ENCODE measurements around the gene IFIH1. TPM values are rescaled to one million over a fixed set of nuclear protein-coding genes. Genes with fewer than 3 reads are reported as not detected.

Gene IFIH1
- total and polyA plus RNA-seq, 2 of the 8 experiments (the other 6 are each of a cell fraction or from before 2014, with no cell fraction given) = 0.32 to 2.0 TPM

- Histone ChIP-seq H3K14ac (ENCODE audit: insufficient read length) (no peak overlapping the region), H3K4me3 (ENCODE audit: extremely low read depth in 1 of 4, insufficient read depth in 2 of 4, low read depth in 3 of 4, low read length in 4 of 4) (no peak overlapping the region), H3K23me2 (ENCODE audit: low read depth, low read length) (no peaks in the 10 kb centered on the region), H2AFZ (ENCODE audit: low read length) (no peak overlapping the region), H3K27me3 (replicated peaks in 1 of 4; ENCODE audit: control insufficient read depth in 3 of 4, extremely low read depth in 1 of 4, insufficient read depth in 3 of 4, low read length in 3 of 4) (peaks cover 0 to 1% (median 0%) of the 10 kb centered on the region in 4 experiments; a peak in 1 of 7 replicates), H3K4ac (replicated peaks; ENCODE audit: insufficient read length, low read depth, low read length) (no peak overlapping the region), H2BK5ac (ENCODE audit: low read depth, low read length) (no peak overlapping the region), H3K23ac (ENCODE audit: insufficient read length) (no peak overlapping the region), H3K18ac (ENCODE audit: extremely low read depth, low read length) (no peak overlapping the region), H3K27ac (ENCODE audit: low read depth, low read length) (no peak overlapping the region), H3K9ac (replicated peaks in 1 of 4; ENCODE audit: extremely low read depth in 1 of 4, low read depth in 3 of 4, low read length in 3 of 4) (no peak overlapping the region), H3K79me1 (ENCODE audit: low read depth, low read length) (no peaks in the 10 kb centered on the region), H4K5ac (ENCODE audit: insufficient read length, low read depth, low read length) (no peak overlapping the region), H3K79me2 (ENCODE audit: control insufficient read depth in 1 of 2, insufficient read depth in 2 of 2, low read length in 2 of 2) (no peaks in the 10 kb centered on the region), H2BK15ac (ENCODE audit: low read length) (no peak overlapping the region), H4K8ac (ENCODE audit: extremely low read depth, insufficient read depth, low read length) (no peak overlapping the region), H3K4me2 (ENCODE audit: insufficient read depth in 1 of 2, low read depth in 2 of 2, low read length in 2 of 2) (no peak overlapping the region), H2BK20ac (ENCODE audit: low read length) (no peak overlapping the region), H4K91ac (replicated peaks; ENCODE audit: insufficient read length, low read length) (no peak overlapping the region), H3K9me3 (ENCODE audit: insufficient read depth in 2 of 2, low read depth in 1 of 2, low read length in 1 of 2) (no peaks in the 10 kb centered on the region), H3K4me1 (replicated peaks in 1 of 4; ENCODE audit: control insufficient read depth in 3 of 4, insufficient read depth in 4 of 4, low read length in 3 of 4) (no peaks in the 10 kb centered on the region), H2BK12ac (ENCODE audit: low read depth, low read length) (no peak overlapping the region), H2AK5ac (ENCODE audit: low read depth, low read length) (no peak overlapping the region), H2BK120ac (replicated peaks; ENCODE audit: low read depth, low read length) (no peak overlapping the region), H3K56ac (replicated peaks; ENCODE audit: insufficient read length, low read depth, low read length) (no peak overlapping the region), H3K36me3 (ENCODE audit: control insufficient read depth in 2 of 4, insufficient read depth in 4 of 4, low read length in 3 of 4) (no peaks in the 10 kb centered on the region; a peak in 1 of 8 replicates), H4K20me1 (replicated peaks in 1 of 2; ENCODE audit: control insufficient read depth in 1 of 2, insufficient read depth in 2 of 2, low read length in 2 of 2) (no peaks in the 10 kb centered on the region)
- no peak for DNase-seq (ENCODE audit: low read depth in 1 of 2, low spot score in 2 of 2)
- 93% methylated on average over 2 of the region's 2 CpGs; no CpG with 5 or more reads in 1 of the 2 experiments for WGBS, 2 experiments (ENCODE audit: extremely low coverage in 1 of 2, insufficient coverage in 1 of 2, insufficient read length in 1 of 2, insufficient replicate concordance in 2 of 2, low coverage in 1 of 2, low lambda C conversion rate in 2 of 2, missing lambda C conversion rate in 1 of 2)
- FAIRE-seq = no peak
- CTCF ChIA-PET (ENCODE audit: partially characterized antibody) = no interaction called here
- POLR2A ChIA-PET (ENCODE audit: partially characterized antibody) = no interaction called here
- TF ChIP-seq SP2 (IDR thresholded peaks at IDR 0.05; ENCODE audit: low read length) (no peak), RNF2 (IDR thresholded peaks at IDR 0.05; ENCODE audit: borderline replicate concordance, low read depth, low read length, missing control alignments, poor library complexity, severe bottlenecking) (no peak), BACH1 (IDR thresholded peaks at IDR 0.05; ENCODE audit: low read length) (no peak), USF2 (IDR thresholded peaks at IDR 0.05; ENCODE audit: low read length) (no peak), ZNF274 (IDR thresholded peaks at IDR 0.05; ENCODE audit: borderline replicate concordance, extremely low read depth, low read length) (no peak), RAD21 (IDR thresholded peaks at IDR 0.05 in 1 of 2, conservative IDR thresholded peaks at IDR 0.05 in 1 of 2; ENCODE audit: low read depth in 2 of 2, low read length in 2 of 2) (no peak), POLR2A (IDR thresholded peaks at IDR 0.05; ENCODE audit: control extremely low read depth in 1 of 2, low read depth in 2 of 2, low read length in 2 of 2) (no peak), SIN3A (conservative IDR thresholded peaks at IDR 0.05 in 1 of 2, IDR thresholded peaks at IDR 0.05 in 1 of 2; ENCODE audit: low read depth in 1 of 2, low read length in 2 of 2) (no peak), POLR2AphosphoS5 (IDR thresholded peaks at IDR 0.05; ENCODE audit: low read depth, low read length) (no peak), EP300 (IDR thresholded peaks at IDR 0.05; ENCODE audit: borderline replicate concordance in 1 of 2, low read depth in 2 of 2, low read length in 2 of 2) (no peak), KDM4A (IDR thresholded peaks at IDR 0.05; ENCODE audit: low read depth, low read length, severe bottlenecking) (no peak), CHD1 (IDR thresholded peaks at IDR 0.05; ENCODE audit: low read depth, low read length) (no peak), ASH2L (IDR thresholded peaks at IDR 0.05; ENCODE audit: low read length) (no peak)
Observed at GRCh38 chr2:162365392-162365791, 46.9 kb upstream of the IFIH1 start.

Measured in H1 (cell line).